Measurements from ENCODE around the gene PHACTR1. TPM values are rescaled to one million over a fixed set of nuclear protein-coding genes. Genes with fewer than 3 reads are reported as not detected.

PHACTR1 gene
- total and polyA plus RNA-seq, 9 of the 15 experiments (the other 6 are each of a cell fraction or from before 2014, with no cell fraction given) = 11.5 to 32.6 (median 22.0) TPM

- POLR2A ChIA-PET = interaction anchor here (0.6 kb wide), 1 partner anchor 461 kb away, joined by 3 read pairs; no protein-coding TSS in a partner anchor
- intact Hi-C loops (cut with micrococcal nuclease) = no loop called here
Measured at GRCh38 chr6:13094781-13095425, 378.3 kb downstream of the PHACTR1 start.

GRCh38 chr6:13096084-13096483 is 379.5 kb downstream of the PHACTR1 start:
- 6% methylated on average over 3 of the region's 3 CpGs for WGBS (ENCODE audit: insufficient coverage, low coverage, missing lambda C conversion rate)
- DNase-seq (ENCODE audit: extremely low read depth in 1 of 4, low spot score in 3 of 4) = no peak
- Histone ChIP-seq H3K4me1 (replicated peaks in 1 of 2; ENCODE audit: control insufficient read depth in 2 of 2, insufficient read depth in 2 of 2, low read length in 2 of 2) (no peaks in the 10 kb centered on the region), H3K27me3 (ENCODE audit: control insufficient read depth in 2 of 2, insufficient read depth in 2 of 2, low read length in 2 of 2) (0 out of 5 replicates have a peak, but pooled peaks cover 0 to 2% of the 10 kb centered on the region in 2 experiments), H3K9ac (ENCODE audit: insufficient read depth in 1 of 2, low read depth in 2 of 2, low read length in 2 of 2) (no peak overlapping the region), H3K4me2 (ENCODE audit: insufficient read depth, low read length) (no peak overlapping the region), H3K9me1 (ENCODE audit: control insufficient read depth, insufficient read depth, low read length) (no peaks in the 10 kb centered on the region), H3K27ac (ENCODE audit: extremely low read depth, low read depth, low read length) (no peak overlapping the region), H3K4me3 (no peak overlapping the region), H4K20me1 (replicated peaks; ENCODE audit: control insufficient read depth, insufficient read depth, low read length) (no peaks in the 10 kb centered on the region), H3K36me3 (ENCODE audit: control insufficient read depth, insufficient read depth, low read length) (no peaks in the 10 kb centered on the region), H3K9me3 (replicated peaks; ENCODE audit: control insufficient read depth, insufficient read depth, low read depth, low read length) (no peaks in the 10 kb centered on the region), H2AFZ (ENCODE audit: low read depth, low read length) (no peak overlapping the region), H3K79me2 (ENCODE audit: control insufficient read depth, insufficient read depth, low read length) (no peaks in the 10 kb centered on the region)
- ATAC-seq = no peak
- FAIRE-seq = no peak
- ChIA-PET CTCF (ENCODE audit: low intra/inter-chr PET ratio) (no interaction called here), POLR2A (interaction anchor here (1.0 kb wide), 1 partner anchor 14 kb away, joined by 4 read pairs; no protein-coding TSS in a partner anchor)
- BruUV-seq (replicated peaks) = no TSS peak
- intact Hi-C loops (cut with micrococcal nuclease) (no loop called here), in situ Hi-C loops (cut with MboI) (no loop called here)
- TF ChIP-seq NCOA6 (IDR thresholded peaks at IDR 0.05) (no peak), HSF4 (CRISPR knock-in tag; IDR thresholded peaks at IDR 0.05; ENCODE audit: borderline replicate concordance) (no peak), TCF7L2 (IDR thresholded peaks at IDR 0.05; ENCODE audit: low read depth, low read length) (no peak), ARID3B (CRISPR knock-in tag; IDR thresholded peaks at IDR 0.05; ENCODE audit: borderline replicate concordance) (no peak)

More at GRCh38 chr6:13094781-13095425, 378.3 kb downstream of the PHACTR1 start:
- Histone ChIP-seq H3K27ac (ENCODE audit: extremely low read depth, low read depth, low read length) (no peak overlapping the region), H3K79me2 (ENCODE audit: control insufficient read depth, insufficient read depth, low read length) (no peaks in the 10 kb centered on the region), H3K9me1 (ENCODE audit: control insufficient read depth, insufficient read depth, low read length) (no peaks in the 10 kb centered on the region), H3K9me3 (replicated peaks; ENCODE audit: control insufficient read depth, insufficient read depth, low read depth, low read length) (no peaks in the 10 kb centered on the region), H3K4me3 (no peak overlapping the region), H3K9ac (ENCODE audit: insufficient read depth in 1 of 2, low read depth in 2 of 2, low read length in 2 of 2) (no peak overlapping the region), H3K27me3 (ENCODE audit: control insufficient read depth in 2 of 2, insufficient read depth in 2 of 2, low read length in 2 of 2) (peaks cover 0 to 9% of the 10 kb centered on the region in 2 experiments; a peak in 1 of 5 replicates), H2AFZ (ENCODE audit: low read depth, low read length) (no peak overlapping the region), H3K4me1 (replicated peaks in 1 of 2; ENCODE audit: control insufficient read depth in 2 of 2, insufficient read depth in 2 of 2, low read length in 2 of 2) (no peaks in the 10 kb centered on the region), H3K4me2 (ENCODE audit: insufficient read depth, low read length) (no peak overlapping the region), H4K20me1 (replicated peaks; ENCODE audit: control insufficient read depth, insufficient read depth, low read length) (no peaks in the 10 kb centered on the region), H3K36me3 (ENCODE audit: control insufficient read depth, insufficient read depth, low read length) (no peaks in the 10 kb centered on the region)
- WGBS (ENCODE audit: insufficient coverage, low coverage, missing lambda C conversion rate) = 1% methylated on average over 3 of the region's 3 CpGs
- in situ Hi-C loops (cut with MboI) = no loop called here
- no peak for TF ChIP-seq IRF1 (CRISPR knock-in tag; IDR thresholded peaks at IDR 0.05; ENCODE audit: borderline replicate concordance)
- no peak for TF ChIP-seq ZNF778 (CRISPR knock-in tag; IDR thresholded peaks at IDR 0.05)
- no peak for TF ChIP-seq ZNF830 (CRISPR knock-in tag; IDR thresholded peaks at IDR 0.05)
- 0 out of 2 replicates have a peak, but pooled peaks have one; percentile 5 for TF ChIP-seq TAL1 (IDR thresholded peaks at IDR 0.05)
- ATAC-seq = no peak
- CTCF ChIA-PET (ENCODE audit: low intra/inter-chr PET ratio) = no interaction called here
- DNase-seq (ENCODE audit: extremely low read depth in 1 of 4, low spot score in 3 of 4) = no peak
- no peak for FAIRE-seq
- BruUV-seq (replicated peaks) = no TSS peak
